Esophagus squamous epithelium (tissue), 4 donors: ENCODE data around the gene TSG101.

ENCODE experiments used
- CTCF ChIP-seq, 6 experiments: fragments of 450-650 bp in 4 of 6; fragments of 200-600 bp in 2 of 6; sonication (generic) in 2 of 6; IDR thresholded peaks; one replicate each; pipeline ENCODE4 v1.5.1; 2016 to 2019; ENCODE audit warnings: antibody characterized with exemption in 6 of 6, mild to moderate bottlenecking in 4 of 6, moderate library complexity in 4 of 6
- POLR2A ChIP-seq, 4 donors: fragments of 450-650 bp; IDR thresholded peaks; one replicate each; pipeline ENCODE4 v1.6.1; 2017; ENCODE audit warnings: antibody characterized with exemption in 4 of 4, mild to moderate bottlenecking in 4 of 4, moderate library complexity in 3 of 4

GRCh38 chr11:18449251-18449650 lies 77.5 kb downstream of the TSG101 start:
- no peak for TF ChIP-seq POLR2A (IDR thresholded peaks at IDR 0.05)
- no peak for TF ChIP-seq CTCF (IDR thresholded peaks at IDR 0.05)
